ENCODE results near the gene ABCB8.

GRCh38 chr7:151015967-151016366 is 12.3 kb upstream of the ABCB8 start:
- TF ChIP-seq MEF2A (IDR thresholded peaks at IDR 0.05; ENCODE audit: borderline replicate concordance, low read depth) (no peak), TCF12 (IDR thresholded peaks at IDR 0.05) (no peak), TAF1 (IDR thresholded peaks at IDR 0.05; ENCODE audit: borderline replicate concordance, low read depth, low read length) (no peak)

Measured in SK-N-SH (cell line).